NCI-H2196 (cell line): ENCODE measurements around the gene LPGAT1.

Experiments used
- DNase-seq: peaks from one replicate; lab custom pipeline; 2025; ENCODE audit not compliant: unreplicated experiment; lab: John Stamatoyannopoulos, UW

LPGAT1 gene

GRCh38 chr1:211828584-211829342 lies 1.8 kb downstream of the LPGAT1 start:
- no peak for DNase-seq

- no peak for DNase-seq
Measured at GRCh38 chr1:211827051-211827450, 3.5 kb downstream of the LPGAT1 start.

- DNase-seq, result no peak
Measured at GRCh38 chr1:211825980-211826379, 4.6 kb downstream of the LPGAT1 start.

GRCh38 chr1:211822677-211823407 lies 7.7 kb downstream of the LPGAT1 start:
- no peak for DNase-seq

- no peak for DNase-seq
Measured at GRCh38 chr1:211816586-211816985, 14.0 kb downstream of the LPGAT1 start.

GRCh38 chr1:211814313-211814712 lies 16.2 kb downstream of the LPGAT1 start:
- no peak for DNase-seq

GRCh38 chr1:211813590-211813989 lies 17.0 kb downstream of the LPGAT1 start:
- peak; percentile 15 for DNase-seq

- DNase-seq, result no peak
Measured at GRCh38 chr1:211812584-211812983, 18.0 kb downstream of the LPGAT1 start.

- DNase-seq, result no peak
Measured at GRCh38 chr1:211811848-211812247, 18.7 kb downstream of the LPGAT1 start.

GRCh38 chr1:211811126-211811525 lies 19.4 kb downstream of the LPGAT1 start:
- no peak for DNase-seq

- DNase-seq, result no peak
Measured at GRCh38 chr1:211808475-211808874, 22.1 kb downstream of the LPGAT1 start.

- DNase-seq, result no peak
Measured at GRCh38 chr1:211804915-211805314, 25.6 kb downstream of the LPGAT1 start.

- DNase-seq, result no peak
Measured at GRCh38 chr1:211800925-211801607, 29.5 kb downstream of the LPGAT1 start.

GRCh38 chr1:211797994-211798393 lies 32.6 kb downstream of the LPGAT1 start:
- DNase-seq, result no peak

GRCh38 chr1:211791979-211792378 lies 38.6 kb downstream of the LPGAT1 start:
- no peak for DNase-seq

GRCh38 chr1:211789641-211790464 lies 40.7 kb downstream of the LPGAT1 start:
- DNase-seq, result no peak

GRCh38 chr1:211788626-211789025 lies 41.9 kb downstream of the LPGAT1 start:
- DNase-seq, result no peak

GRCh38 chr1:211783897-211784296 lies 46.7 kb downstream of the LPGAT1 start:
- no peak for DNase-seq

GRCh38 chr1:211783266-211783665 lies 47.3 kb downstream of the LPGAT1 start:
- no peak for DNase-seq

GRCh38 chr1:211781260-211781659 lies 49.3 kb downstream of the LPGAT1 start:
- no peak for DNase-seq

GRCh38 chr1:211775170-211775569 lies 55.4 kb downstream of the LPGAT1 start:
- DNase-seq, result no peak
